ENCODE measurements around the gene FOSL1. TPM values are rescaled to one million over a fixed set of nuclear protein-coding genes. Genes with fewer than 3 reads are reported as not detected.
A peak's percentile ranks its signal among the peaks of the same experiment; 100 is the strongest.

The FOSL1 gene
- total and polyA plus RNA-seq, 2 of the 13 experiments (the other 11 are each of a cell fraction or from before 2014, with no cell fraction given), result 4.0 to 4.1 TPM

DNA sequence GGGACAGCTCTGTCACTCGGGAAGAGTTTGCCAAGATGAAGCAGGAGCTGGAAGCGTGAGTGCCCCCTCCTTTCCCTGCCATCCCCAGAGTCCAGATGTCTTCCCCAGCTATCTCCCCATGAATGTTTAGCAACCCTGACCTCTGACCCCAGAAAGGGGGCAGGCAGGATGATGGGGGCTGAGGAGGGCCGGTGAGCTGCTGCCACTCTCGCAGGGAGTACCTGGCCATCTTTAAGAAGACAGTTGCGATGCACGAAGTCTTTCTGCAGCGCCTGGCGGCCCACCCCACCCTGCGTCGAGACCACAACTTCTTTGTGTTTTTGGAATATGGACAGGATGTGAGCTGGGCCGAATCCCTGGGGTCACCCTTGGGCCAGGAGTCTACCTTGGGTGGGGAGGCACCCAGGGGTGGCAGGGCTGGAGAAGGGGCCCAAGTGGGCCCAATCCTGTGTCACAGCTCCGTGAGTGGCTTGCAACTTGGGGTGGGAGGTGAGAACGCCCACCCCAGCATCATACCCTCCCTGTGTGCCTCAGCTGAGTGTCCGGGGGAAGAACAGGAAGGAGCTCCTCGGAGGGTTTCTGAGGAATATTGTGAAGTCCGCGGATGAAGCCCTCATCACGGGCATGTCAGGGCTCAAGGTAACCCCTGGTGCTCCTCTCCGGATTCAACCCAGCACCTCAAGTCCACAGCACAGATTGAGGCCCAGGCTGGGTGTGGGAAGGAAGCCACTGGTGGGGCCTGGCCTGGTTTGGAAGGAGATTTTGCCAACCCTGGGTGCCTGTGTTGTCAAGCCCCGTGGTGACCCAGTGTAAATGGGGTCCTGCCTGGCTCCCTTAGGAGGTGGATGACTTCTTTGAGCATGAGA is 49.7 kb downstream of the FOSL1 start (continued):
- TF ChIP-seq, protein P1, sequence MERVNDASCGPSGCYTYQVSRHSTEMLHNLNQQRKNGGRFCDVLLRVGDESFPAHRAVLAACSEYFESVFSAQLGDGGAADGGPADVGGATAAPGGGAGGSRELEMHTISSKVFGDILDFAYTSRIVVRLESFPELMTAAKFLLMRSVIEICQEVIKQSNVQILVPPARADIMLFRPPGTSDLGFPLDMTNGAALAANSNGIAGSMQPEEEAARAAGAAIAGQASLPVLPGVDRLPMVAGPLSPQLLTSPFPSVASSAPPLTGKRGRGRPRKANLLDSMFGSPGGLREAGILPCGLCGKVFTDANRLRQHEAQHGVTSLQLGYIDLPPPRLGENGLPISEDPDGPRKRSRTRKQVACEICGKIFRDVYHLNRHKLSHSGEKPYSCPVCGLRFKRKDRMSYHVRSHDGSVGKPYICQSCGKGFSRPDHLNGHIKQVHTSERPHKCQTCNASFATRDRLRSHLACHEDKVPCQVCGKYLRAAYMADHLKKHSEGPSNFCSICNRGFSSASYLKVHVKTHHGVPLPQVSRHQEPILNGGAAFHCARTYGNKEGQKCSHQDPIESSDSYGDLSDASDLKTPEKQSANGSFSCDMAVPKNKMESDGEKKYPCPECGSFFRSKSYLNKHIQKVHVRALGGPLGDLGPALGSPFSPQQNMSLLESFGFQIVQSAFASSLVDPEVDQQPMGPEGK (CRISPR knock-in tag; IDR thresholded peaks at IDR 0.05), result peak; percentile 60
- TF ChIP-seq POLR2G (IDR thresholded peaks at IDR 0.05; ENCODE audit: low read depth, low read length) (peak; percentile 27; the same call in 1 of the 2 replicates), ZFP41 (CRISPR knock-in tag; IDR thresholded peaks at IDR 0.05; ENCODE audit: borderline replicate concordance) (no peak), NR2C2 (CRISPR knock-in tag; IDR thresholded peaks at IDR 0.05; ENCODE audit: borderline replicate concordance) (peak; percentile 56; the same call in 1 of the 2 replicates), AGO2 (optimal IDR thresholded peaks at IDR 0.05; ENCODE audit: low read depth, low read length) (peak; percentile 83), ZBTB40 (IDR thresholded peaks at IDR 0.05) (no peak), ZBTB40 (CRISPR knock-in tag; IDR thresholded peaks at IDR 0.05) (0 out of 2 replicates have a peak, but pooled peaks have one; percentile 2)
